Measurements from ENCODE around the gene FAM234A.

The FAM234A gene

DNA sequence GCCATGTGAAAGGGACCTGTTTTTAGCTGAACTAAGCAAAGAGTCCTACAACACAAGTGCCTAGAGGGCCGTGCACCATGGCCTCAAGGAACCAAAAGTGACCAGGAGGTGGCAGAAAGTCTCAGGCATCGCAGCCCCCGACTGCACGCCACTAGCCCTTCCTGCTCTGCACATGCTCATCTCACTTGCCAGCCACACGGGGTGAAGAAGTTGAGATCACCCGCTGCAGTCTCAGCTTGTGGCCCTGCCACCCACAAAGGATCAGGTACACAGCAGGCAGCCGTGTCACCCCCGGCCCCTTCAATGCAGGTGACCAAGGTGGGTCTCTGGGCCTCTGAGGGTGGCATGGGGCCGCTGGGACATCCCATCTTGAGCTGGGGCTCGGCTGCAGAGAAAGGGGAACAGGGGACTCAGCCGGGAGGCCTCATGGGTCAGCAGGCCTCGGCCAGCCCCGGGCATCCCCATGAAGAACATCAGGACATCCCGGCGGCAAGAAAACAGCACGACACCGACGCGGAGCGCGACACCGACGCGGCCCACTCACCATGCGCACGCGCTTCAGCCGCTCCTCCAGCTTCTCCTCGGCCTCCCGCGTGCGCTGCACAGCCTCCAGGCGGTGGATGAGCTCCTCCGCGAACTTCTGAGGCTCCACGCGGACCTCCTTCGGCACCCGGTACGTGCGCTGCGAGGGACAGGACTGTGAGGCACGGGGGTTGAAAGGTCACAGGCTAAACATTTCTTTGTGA is 69.3 kb downstream of the FAM234A start:
- Histone ChIP-seq H3K27me3 (ENCODE audit: control insufficient read depth in 1 of 2, insufficient read depth in 2 of 2, low read length in 2 of 2) (no peaks in the 10 kb centered on the region), H3K27ac (ENCODE audit: low read length) (no peak overlapping the region), H3K4me3 (ENCODE audit: low read length in 2 of 2) (no peak overlapping the region), H3K9ac (ENCODE audit: low read length in 2 of 2) (no peak overlapping the region), H3K4me1 (ENCODE audit: control insufficient read depth, insufficient read depth, low read length) (no peaks in the 10 kb centered on the region), H3K36me3 (ENCODE audit: control insufficient read depth in 2 of 2, insufficient read depth in 2 of 2, low read length in 2 of 2) (peaks cover 10 to 17% of the 10 kb centered on the region in 2 donors), H3K9me3 (ENCODE audit: control insufficient read depth in 2 of 2, low read length in 2 of 2) (no peaks in the 10 kb centered on the region)

- Histone ChIP-seq H3K4me3 (ENCODE audit: low read length in 2 of 2) (no peak overlapping the region), H3K27me3 (ENCODE audit: control insufficient read depth in 1 of 2, insufficient read depth in 2 of 2, low read length in 2 of 2) (no peaks in the 10 kb centered on the region), H3K4me1 (ENCODE audit: control insufficient read depth, insufficient read depth, low read length) (no peaks in the 10 kb centered on the region), H3K9me3 (ENCODE audit: control insufficient read depth in 2 of 2, low read length in 2 of 2) (no peaks in the 10 kb centered on the region), H3K9ac (ENCODE audit: low read length in 2 of 2) (no peak overlapping the region), H3K36me3 (ENCODE audit: control insufficient read depth in 2 of 2, insufficient read depth in 2 of 2, low read length in 2 of 2) (peaks cover 10 to 22% of the 10 kb centered on the region in 2 donors), H3K27ac (ENCODE audit: low read length) (no peak overlapping the region)
Observed at GRCh38 chr16:305916-306626, 71.5 kb downstream of the FAM234A start.

DNA sequence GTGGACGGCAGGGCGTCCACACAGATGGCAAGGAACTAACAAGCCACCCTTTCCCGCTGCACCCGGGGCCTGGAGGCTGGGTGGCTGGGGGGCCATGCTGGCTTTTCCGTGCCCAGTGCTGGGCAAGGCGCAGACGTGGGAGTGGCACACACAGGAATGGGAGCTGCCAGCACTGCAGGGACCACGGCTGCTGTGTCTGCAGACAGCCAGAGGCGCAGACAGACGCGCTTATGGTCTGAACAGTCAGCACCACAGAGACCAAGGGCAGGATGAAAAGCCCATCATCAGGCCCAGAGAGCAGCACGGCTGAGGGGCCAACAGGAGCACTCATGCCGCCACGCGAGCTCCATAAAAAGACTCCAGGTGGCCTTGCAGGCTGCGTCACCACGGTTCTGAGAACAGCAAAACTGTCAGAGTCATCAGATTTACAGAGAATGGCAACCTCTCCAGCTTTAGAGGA is 72.3 kb downstream of the FAM234A start:
- no peak overlapping the region for H3K27ac ChIP-seq (ENCODE audit: low read length)
- peaks cover 10 to 20% of the 10 kb centered on the region in 2 donors for H3K36me3 ChIP-seq (ENCODE audit: control insufficient read depth in 2 of 2, insufficient read depth in 2 of 2, low read length in 2 of 2)
- no peaks in the 10 kb centered on the region for H3K9me3 ChIP-seq (ENCODE audit: control insufficient read depth in 2 of 2, low read length in 2 of 2)
- no peaks in the 10 kb centered on the region for H3K4me1 ChIP-seq (ENCODE audit: control insufficient read depth, insufficient read depth, low read length)
- no peak overlapping the region for H3K9ac ChIP-seq (ENCODE audit: low read length in 2 of 2)
- no peak overlapping the region for H3K4me3 ChIP-seq (ENCODE audit: low read length in 2 of 2)
- H3K27me3 ChIP-seq (ENCODE audit: control insufficient read depth in 1 of 2, insufficient read depth in 2 of 2, low read length in 2 of 2), result no peaks in the 10 kb centered on the region

DNA sequence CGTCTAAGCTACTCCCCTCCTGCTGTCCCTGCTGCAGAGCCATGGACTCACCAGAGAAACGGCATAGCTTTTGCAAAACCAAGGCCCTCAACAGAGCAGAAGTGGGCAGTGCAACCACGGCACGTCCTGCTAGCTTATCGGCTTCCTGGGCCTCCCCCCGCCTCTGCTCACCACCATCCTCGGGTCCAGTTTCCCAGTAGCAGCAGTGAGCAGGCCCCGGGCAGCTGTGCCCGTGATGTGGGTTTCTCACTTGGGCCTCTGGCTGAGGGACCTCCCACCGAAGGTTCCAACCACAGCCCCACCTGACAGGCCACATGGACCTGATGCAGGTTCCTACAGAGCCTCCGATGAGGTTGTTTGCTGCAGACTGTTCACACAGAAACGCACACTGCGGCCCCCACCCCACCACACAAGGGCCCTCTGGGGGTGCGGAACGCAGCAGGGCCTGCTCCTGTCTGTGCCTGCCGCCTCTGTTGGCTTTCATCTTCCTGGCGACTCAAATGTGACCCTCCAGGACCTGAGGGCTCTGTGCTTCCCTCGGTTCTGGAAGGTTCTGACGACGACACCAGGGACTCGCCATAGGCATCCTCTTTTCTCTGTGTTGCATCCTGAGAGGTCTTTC is 73.2 kb downstream of the FAM234A start:
- no peak overlapping the region for H3K27ac ChIP-seq (ENCODE audit: low read length)
- H3K9me3 ChIP-seq (ENCODE audit: control insufficient read depth in 2 of 2, low read length in 2 of 2), result no peaks in the 10 kb centered on the region
- H3K4me3 ChIP-seq (ENCODE audit: low read length in 2 of 2), result no peak overlapping the region
- no peaks in the 10 kb centered on the region for H3K4me1 ChIP-seq (ENCODE audit: control insufficient read depth, insufficient read depth, low read length)
- H3K9ac ChIP-seq (ENCODE audit: low read length in 2 of 2), result no peak overlapping the region
- H3K27me3 ChIP-seq (ENCODE audit: control insufficient read depth in 1 of 2, insufficient read depth in 2 of 2, low read length in 2 of 2), result no peaks in the 10 kb centered on the region
- H3K36me3 ChIP-seq (ENCODE audit: control insufficient read depth in 2 of 2, insufficient read depth in 2 of 2, low read length in 2 of 2), result peaks cover 7 to 22% of the 10 kb centered on the region in 2 donors

- H3K36me3 ChIP-seq (ENCODE audit: control insufficient read depth in 2 of 2, insufficient read depth in 2 of 2, low read length in 2 of 2), result peaks cover 22 to 31% of the 10 kb centered on the region in 2 donors
- no peaks in the 10 kb centered on the region for H3K27me3 ChIP-seq (ENCODE audit: control insufficient read depth in 1 of 2, insufficient read depth in 2 of 2, low read length in 2 of 2)
- H3K4me3 ChIP-seq (ENCODE audit: low read length in 2 of 2), result no peak overlapping the region
- H3K27ac ChIP-seq (ENCODE audit: low read length), result no peak overlapping the region
- H3K9ac ChIP-seq (ENCODE audit: low read length in 2 of 2), result no peak overlapping the region
- no peaks in the 10 kb centered on the region for H3K9me3 ChIP-seq (ENCODE audit: control insufficient read depth in 2 of 2, low read length in 2 of 2)
- no peaks in the 10 kb centered on the region for H3K4me1 ChIP-seq (ENCODE audit: control insufficient read depth, insufficient read depth, low read length)
Observed at GRCh38 chr16:309476-309875, 74.9 kb downstream of the FAM234A start.

DNA sequence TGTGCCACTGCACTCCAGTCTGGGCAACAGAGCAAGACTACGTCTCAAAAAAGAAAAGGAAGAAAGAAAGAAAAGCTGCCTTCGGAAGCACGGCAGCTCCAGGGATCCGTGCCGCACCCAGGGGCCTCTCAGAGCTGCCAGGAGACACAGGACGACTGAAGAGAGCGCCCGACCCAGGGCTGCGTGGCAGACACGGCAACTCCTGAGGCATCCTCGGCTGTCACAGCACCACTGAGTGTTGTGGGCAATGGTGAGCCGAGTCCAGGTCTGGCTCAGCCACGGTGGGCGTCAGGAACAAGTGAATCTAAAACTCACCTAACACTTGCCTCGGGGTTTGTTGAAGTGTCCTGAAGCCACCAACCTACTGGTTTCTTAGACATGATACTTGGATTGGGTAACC is 77.1 kb downstream of the FAM234A start:
- H3K4me3 ChIP-seq (ENCODE audit: low read length in 2 of 2), result no peak overlapping the region
- H3K36me3 ChIP-seq (ENCODE audit: control insufficient read depth in 2 of 2, insufficient read depth in 2 of 2, low read length in 2 of 2), result peaks cover 22 to 30% of the 10 kb centered on the region in 2 donors
- no peaks in the 10 kb centered on the region for H3K9me3 ChIP-seq (ENCODE audit: control insufficient read depth in 2 of 2, low read length in 2 of 2)

GRCh38 chr16:314351-314750 is 79.7 kb downstream of the FAM234A start:
- Histone ChIP-seq H3K4me1 (ENCODE audit: control insufficient read depth, insufficient read depth, low read length) (no peaks in the 10 kb centered on the region), H3K27ac (ENCODE audit: low read length) (no peak overlapping the region), H3K27me3 (ENCODE audit: control insufficient read depth in 1 of 2, insufficient read depth in 2 of 2, low read length in 2 of 2) (no peaks in the 10 kb centered on the region), H3K4me3 (ENCODE audit: low read length in 2 of 2) (no peak overlapping the region), H3K9me3 (ENCODE audit: control insufficient read depth in 2 of 2, low read length in 2 of 2) (no peaks in the 10 kb centered on the region), H3K9ac (ENCODE audit: low read length in 2 of 2) (no peak overlapping the region), H3K36me3 (ENCODE audit: control insufficient read depth in 2 of 2, insufficient read depth in 2 of 2, low read length in 2 of 2) (peaks cover 22 to 31% of the 10 kb centered on the region in 2 donors)

More for the DNA sequence above, 77.1 kb downstream of the FAM234A start:
- H3K27me3 ChIP-seq (ENCODE audit: control insufficient read depth in 1 of 2, insufficient read depth in 2 of 2, low read length in 2 of 2), result no peaks in the 10 kb centered on the region
- no peaks in the 10 kb centered on the region for H3K4me1 ChIP-seq (ENCODE audit: control insufficient read depth, insufficient read depth, low read length)
- H3K9ac ChIP-seq (ENCODE audit: low read length in 2 of 2), result no peak overlapping the region
- no peak overlapping the region for H3K27ac ChIP-seq (ENCODE audit: low read length)

- Histone ChIP-seq H3K4me1 (ENCODE audit: control insufficient read depth, insufficient read depth, low read length) (no peaks in the 10 kb centered on the region), H3K27me3 (ENCODE audit: control insufficient read depth in 1 of 2, insufficient read depth in 2 of 2, low read length in 2 of 2) (no peaks in the 10 kb centered on the region), H3K9ac (ENCODE audit: low read length in 2 of 2) (no peak overlapping the region), H3K4me3 (ENCODE audit: low read length in 2 of 2) (no peak overlapping the region), H3K36me3 (ENCODE audit: control insufficient read depth in 2 of 2, insufficient read depth in 2 of 2, low read length in 2 of 2) (peaks cover 22 to 31% of the 10 kb centered on the region in 2 donors), H3K27ac (ENCODE audit: low read length) (no peak overlapping the region), H3K9me3 (ENCODE audit: control insufficient read depth in 2 of 2, low read length in 2 of 2) (no peaks in the 10 kb centered on the region)
Observed at GRCh38 chr16:314795-315299, 80.2 kb downstream of the FAM234A start.
